ENCODE data around the gene MEIOB. TPM values are rescaled to one million over a fixed set of nuclear protein-coding genes. Genes with fewer than 3 reads are reported as not detected.

The MEIOB gene
- total RNA-seq, 1 experiment from 2014 or later: 1.4 TPM

DNA sequence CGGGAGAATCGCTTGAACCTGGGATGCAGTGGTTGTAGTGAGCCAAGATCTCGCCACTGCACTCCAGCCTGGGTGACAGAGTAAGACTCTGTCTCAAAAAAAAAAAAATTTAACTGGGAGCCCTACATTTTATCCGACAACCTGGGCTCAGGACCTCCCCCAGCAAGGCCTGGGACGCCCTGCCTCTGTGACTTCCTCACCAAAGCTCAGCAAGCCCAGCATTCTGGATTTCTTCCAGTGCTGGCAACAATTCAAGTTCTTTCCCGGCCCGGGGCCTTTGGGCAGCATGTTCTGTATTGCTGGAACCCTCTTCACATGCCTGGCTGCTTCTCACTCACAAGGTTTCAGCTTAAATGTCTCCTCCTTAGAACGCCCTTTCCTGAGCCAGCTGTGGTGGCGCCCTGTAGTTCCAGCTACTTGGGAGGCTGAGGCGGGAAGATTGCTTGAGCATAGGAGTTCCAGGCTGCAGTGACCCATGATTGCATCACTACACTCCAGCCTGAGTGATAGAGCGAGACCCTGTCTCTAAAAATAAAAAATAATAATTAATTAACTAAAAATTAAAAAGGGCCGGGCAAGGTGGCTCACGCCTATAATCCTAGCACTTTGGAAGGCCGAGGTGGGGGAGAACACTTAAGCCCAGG is 15.9 kb upstream of the MEIOB start (continued):
- TF ChIP-seq, protein P1, sequence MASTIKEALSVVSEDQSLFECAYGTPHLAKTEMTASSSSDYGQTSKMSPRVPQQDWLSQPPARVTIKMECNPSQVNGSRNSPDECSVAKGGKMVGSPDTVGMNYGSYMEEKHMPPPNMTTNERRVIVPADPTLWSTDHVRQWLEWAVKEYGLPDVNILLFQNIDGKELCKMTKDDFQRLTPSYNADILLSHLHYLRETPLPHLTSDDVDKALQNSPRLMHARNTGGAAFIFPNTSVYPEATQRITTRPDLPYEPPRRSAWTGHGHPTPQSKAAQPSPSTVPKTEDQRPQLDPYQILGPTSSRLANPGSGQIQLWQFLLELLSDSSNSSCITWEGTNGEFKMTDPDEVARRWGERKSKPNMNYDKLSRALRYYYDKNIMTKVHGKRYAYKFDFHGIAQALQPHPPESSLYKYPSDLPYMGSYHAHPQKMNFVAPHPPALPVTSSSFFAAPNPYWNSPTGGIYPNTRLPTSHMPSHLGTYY (CRISPR knock-in tag; IDR thresholded peaks at IDR 0.05): no peak
- TF ChIP-seq TCF7 (CRISPR knock-in tag; IDR thresholded peaks at IDR 0.05; ENCODE audit: low read depth): no peak
- no peak for TF ChIP-seq USF1 (CRISPR knock-in tag; IDR thresholded peaks at IDR 0.05)
- TF ChIP-seq, protein P2, sequence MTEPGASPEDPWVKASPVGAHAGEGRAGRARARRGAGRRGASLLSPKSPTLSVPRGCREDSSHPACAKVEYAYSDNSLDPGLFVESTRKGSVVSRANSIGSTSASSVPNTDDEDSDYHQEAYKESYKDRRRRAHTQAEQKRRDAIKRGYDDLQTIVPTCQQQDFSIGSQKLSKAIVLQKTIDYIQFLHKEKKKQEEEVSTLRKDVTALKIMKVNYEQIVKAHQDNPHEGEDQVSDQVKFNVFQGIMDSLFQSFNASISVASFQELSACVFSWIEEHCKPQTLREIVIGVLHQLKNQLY (CRISPR knock-in tag; IDR thresholded peaks at IDR 0.05): no peak
- no peak for TF ChIP-seq ELF4 (CRISPR knock-in tag; IDR thresholded peaks at IDR 0.05; ENCODE audit: low read depth)
- no peak for TF ChIP-seq CTCF (IDR thresholded peaks at IDR 0.05)
- no peak for TF ChIP-seq MXD4 (CRISPR knock-in tag; IDR thresholded peaks at IDR 0.05; ENCODE audit: borderline replicate concordance)
- no peak for TF ChIP-seq GRHL2 (CRISPR knock-in tag; IDR thresholded peaks at IDR 0.05; ENCODE audit: insufficient replicate concordance, severe bottlenecking)
- TF ChIP-seq TEAD1 (CRISPR knock-in tag; IDR thresholded peaks at IDR 0.05): no peak
- TF ChIP-seq ZBTB21 (CRISPR knock-in tag; IDR thresholded peaks at IDR 0.05; ENCODE audit: borderline replicate concordance): no peak
- TF ChIP-seq ZNF416 (CRISPR knock-in tag; IDR thresholded peaks at IDR 0.05): no peak

DNA sequence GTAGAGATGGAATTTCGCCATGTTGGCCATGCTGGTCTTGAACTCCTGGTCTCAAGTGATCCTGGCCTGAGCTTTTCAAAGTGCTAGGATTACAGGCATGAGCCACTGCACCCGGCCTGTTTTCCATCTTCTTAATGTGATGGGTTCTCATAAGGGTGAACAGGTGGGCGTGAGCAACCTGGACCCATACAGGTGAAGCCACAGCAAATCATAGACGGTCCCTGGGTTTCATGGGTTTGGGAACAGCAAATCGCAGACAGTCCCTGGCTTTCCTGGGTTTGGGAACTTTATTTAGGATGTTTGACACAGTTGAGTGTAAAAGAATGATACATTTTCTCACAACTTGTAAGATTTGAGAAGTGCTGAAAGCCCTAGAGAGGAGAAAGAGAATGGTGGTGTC is 12.9 kb upstream of the MEIOB start:
- Mint-ChIP-seq H3K36me3 (no peaks in the 10 kb centered on the region), H3K4me1 (no peaks in the 10 kb centered on the region), H3K27me3 (ENCODE audit: low read depth) (peaks cover 3% of the 10 kb centered on the region), H3K9me3 (no peaks in the 10 kb centered on the region), H3K4me3 (no peak overlapping the region), H3K27ac (no peak overlapping the region)
- ATAC-seq: peak; percentile 60
- POLR2A ChIA-PET: interaction anchor here (1.0 to 1.1 kb wide), 2 partner anchors 10 to 13 kb away, joined by 3 read pairs; partner anchors contain the start of gene MEIOB
- CTCF ChIA-PET: interaction anchor here (0.6 to 1.6 kb wide), 5 partner anchors 17 to 58 kb away, joined by 3 to 6 read pairs (median 3); partner anchors contain the start of gene MSRB1
- TF ChIP-seq CTCF (IDR thresholded peaks at IDR 0.05): no peak
- TF ChIP-seq RORB (CRISPR knock-in tag; IDR thresholded peaks at IDR 0.05): no peak
- no peak for TF ChIP-seq ZNF671 (CRISPR knock-in tag; IDR thresholded peaks at IDR 0.05)
- TF ChIP-seq NFYB (CRISPR knock-in tag; conservative IDR thresholded peaks at IDR 0.05; ENCODE audit: low read depth): no peak
- no peak for TF ChIP-seq ZBTB43 (CRISPR knock-in tag; IDR thresholded peaks at IDR 0.05)
- no peak for TF ChIP-seq SOX15 (CRISPR knock-in tag; IDR thresholded peaks at IDR 0.05)
- no peak for TF ChIP-seq HMGXB4 (CRISPR knock-in tag; IDR thresholded peaks at IDR 0.05)
- no peak for DNase-seq (ENCODE audit: low spot score)
